BE2C (cell line): Measurements from ENCODE around the gene GREM1.

Experiments used
- DNase-seq: peaks from one replicate; pipeline ENCODE4 v3.0.0-alpha.2; 2020
- H3K27me3 ChIP-seq: fragments of 250-450 bp; sonication (Bioruptor Pico); 2 replicates; pipeline ENCODE4 v1.5.1; 2020; ENCODE audit warnings: mild to moderate bottlenecking
- H3K36me3 ChIP-seq: fragments of 250-450 bp; sonication (Bioruptor Pico); 2 replicates; pipeline ENCODE4 v1.5.1; 2020; ENCODE audit warnings: mild to moderate bottlenecking
- H3K4me1 ChIP-seq: fragments of 250-450 bp; sonication (Bioruptor Pico); 2 replicates; pipeline ENCODE4 v1.5.1; 2020
- H3K4me3 ChIP-seq: 2 replicates; pipeline ENCODE4 v1.5.1; 2011; ENCODE audit warnings: low read depth, low read length
- H3K9me3 ChIP-seq: fragments of 250-450 bp; sonication (Bioruptor Pico); 2 replicates; pipeline ENCODE4 v1.5.1; 2020
- CTCF ChIP-seq: IDR thresholded peaks from 2 replicates; pipeline ENCODE4 v1.5.1; 2012; ENCODE audit warnings: mild to moderate bottlenecking, low read depth, low read length

The GREM1 gene

GRCh38 chr15:32718821-32719716 lies 1.3 kb downstream of the GREM1 start:
- Histone ChIP-seq H3K4me3 (peak overlapping the region; percentile 27), H3K4me1 (no peaks in the 10 kb centered on the region), H3K27me3 (peaks cover 71% of the 10 kb centered on the region), H3K9me3 (no peaks in the 10 kb centered on the region), H3K36me3 (no peaks in the 10 kb centered on the region)
- no peak for TF ChIP-seq CTCF
- peak; percentile 11 for DNase-seq

- no peaks in the 10 kb centered on the region for H3K4me1 ChIP-seq
- H3K4me3 ChIP-seq = no peak overlapping the region
- TF ChIP-seq CTCF = no peak
Measured at GRCh38 chr15:32721596-32721995, 3.8 kb downstream of the GREM1 start.

GRCh38 chr15:32722136-32722535 lies 4.3 kb downstream of the GREM1 start:
- Histone ChIP-seq H3K4me3 (no peak overlapping the region), H3K36me3 (no peaks in the 10 kb centered on the region), H3K4me1 (no peaks in the 10 kb centered on the region), H3K27me3 (peaks cover 43% of the 10 kb centered on the region), H3K9me3 (no peaks in the 10 kb centered on the region)
- no peak for TF ChIP-seq CTCF
- no peak for DNase-seq

More at GRCh38 chr15:32721596-32721995, 3.8 kb downstream of the GREM1 start:
- Histone ChIP-seq H3K9me3 (no peaks in the 10 kb centered on the region), H3K27me3 (peaks cover 48% of the 10 kb centered on the region), H3K36me3 (no peaks in the 10 kb centered on the region)
- DNase-seq = no peak

GRCh38 chr15:32723171-32723948 lies 5.6 kb downstream of the GREM1 start:
- H3K4me3 ChIP-seq = no peak overlapping the region
- no peak for DNase-seq
- peaks cover 31% of the 10 kb centered on the region for H3K27me3 ChIP-seq
- no peaks in the 10 kb centered on the region for H3K4me1 ChIP-seq
- no peaks in the 10 kb centered on the region for H3K36me3 ChIP-seq
- H3K9me3 ChIP-seq = no peaks in the 10 kb centered on the region
- no peak for TF ChIP-seq CTCF

- H3K4me3 ChIP-seq = no peak overlapping the region
- DNase-seq = no peak
- H3K27me3 ChIP-seq = no peaks in the 10 kb centered on the region
- no peak for TF ChIP-seq CTCF
- H3K9me3 ChIP-seq = no peaks in the 10 kb centered on the region
- peaks cover 13% of the 10 kb centered on the region for H3K4me1 ChIP-seq
- no peaks in the 10 kb centered on the region for H3K36me3 ChIP-seq
Measured at GRCh38 chr15:32729700-32730395, 12.0 kb downstream of the GREM1 start.
